SK-N-MC (cell line): ENCODE data around the gene EFR3B.

ENCODE experiments used
- DNase-seq: peaks from one replicate; pipeline ENCODE4 v3.0.0-alpha.2; 2011; ENCODE audit warnings: low read depth, low spot score
- H3K27ac ChIP-seq: fragments of 200-600 bp; sonication (generic); 2 replicates; pipeline ENCODE4 v1.5.1; 2016; ENCODE audit warnings: mixed run types
- H3K36me3 ChIP-seq: fragments of 200-600 bp; sonication (generic); 2 replicates; pipeline ENCODE4 v1.6.1; 2017; ENCODE audit warnings: antibody characterized with exemption, low read length, mixed read lengths; ENCODE audit not compliant: insufficient read depth
- H3K4me3 ChIP-seq: fragments of 200-600 bp; sonication (generic); 2 replicates; pipeline ENCODE4 v1.5.1; 2016
- H3K9ac ChIP-seq: fragments of 200-600 bp; sonication (generic); 2 replicates; pipeline ENCODE4 v1.8.0; 2017; ENCODE audit warnings: mixed run types, mixed read lengths; ENCODE audit not compliant: insufficient read length
- H3K9me3 ChIP-seq: fragments of 200-600 bp; sonication (generic); 2 replicates; pipeline ENCODE4 v1.6.1; 2017; ENCODE audit warnings: low read depth, mild to moderate bottlenecking, antibody characterized with exemption, low read length, moderate library complexity, mixed read lengths
- EZH2 ChIP-seq: fragments of 200-600 bp; sonication (generic); IDR thresholded peaks from one replicate; pipeline ENCODE4 v1.6.1; 2017; ENCODE audit warnings: antibody characterized with exemption
- FOXP2 ChIP-seq: optimal IDR thresholded peaks from 2 replicates; pipeline ENCODE3; 2011; ENCODE audit warnings: mild to moderate bottlenecking, moderate library complexity; ENCODE audit not compliant: insufficient read depth; ENCODE audit errors: extremely low read length, control extremely low read depth
- POLR2AphosphoS5 ChIP-seq: IDR thresholded peaks from 2 replicates; pipeline ENCODE4 v1.6.1; 2012; ENCODE audit warnings: mild to moderate bottlenecking, low read depth, low read length, borderline replicate concordance

EFR3B gene

DNA sequence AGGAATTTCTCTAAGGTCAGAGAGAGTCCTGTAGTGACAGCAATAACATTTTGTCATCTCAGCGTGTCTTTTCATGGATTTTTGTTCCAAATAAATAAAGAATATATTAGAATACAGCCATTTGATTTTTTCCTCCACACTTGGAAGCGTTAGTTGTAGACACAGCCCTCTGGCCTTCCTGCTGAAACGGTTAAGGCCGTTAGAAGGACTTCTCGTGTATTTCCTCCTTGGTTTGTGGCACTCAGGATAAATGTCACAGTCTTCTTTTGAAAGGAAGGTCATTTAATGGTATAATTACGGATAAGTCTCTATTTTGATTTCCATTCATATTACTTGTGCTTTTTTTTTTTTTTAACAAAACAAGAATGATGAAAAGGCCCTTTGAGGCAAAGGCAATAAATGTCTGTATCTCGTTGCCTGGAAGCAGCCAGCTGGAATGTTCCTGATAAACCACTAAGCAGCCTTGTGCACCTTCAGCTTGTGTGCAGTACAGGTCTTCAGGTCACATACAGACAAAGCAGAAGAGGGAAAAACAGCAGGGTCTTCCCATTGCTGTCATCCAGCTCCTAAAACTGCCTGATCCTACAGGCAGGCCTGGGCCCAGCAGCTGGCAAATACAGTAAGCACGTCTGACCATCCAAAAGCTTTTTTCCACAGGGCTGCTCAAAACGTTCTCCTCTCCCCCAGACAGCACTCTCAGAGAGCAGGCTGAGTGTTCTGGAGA, 14.4 kb downstream of the EFR3B start:
- DNase-seq: no peak
- Histone ChIP-seq H3K4me3 (no peak overlapping the region), H3K27ac (no peak overlapping the region), H3K9me3 (no peaks in the 10 kb centered on the region), H3K9ac (no peak overlapping the region), H3K36me3 (no peaks in the 10 kb centered on the region)
- TF ChIP-seq FOXP2 (no peak), POLR2AphosphoS5 (no peak), EZH2 (no peak)

DNA sequence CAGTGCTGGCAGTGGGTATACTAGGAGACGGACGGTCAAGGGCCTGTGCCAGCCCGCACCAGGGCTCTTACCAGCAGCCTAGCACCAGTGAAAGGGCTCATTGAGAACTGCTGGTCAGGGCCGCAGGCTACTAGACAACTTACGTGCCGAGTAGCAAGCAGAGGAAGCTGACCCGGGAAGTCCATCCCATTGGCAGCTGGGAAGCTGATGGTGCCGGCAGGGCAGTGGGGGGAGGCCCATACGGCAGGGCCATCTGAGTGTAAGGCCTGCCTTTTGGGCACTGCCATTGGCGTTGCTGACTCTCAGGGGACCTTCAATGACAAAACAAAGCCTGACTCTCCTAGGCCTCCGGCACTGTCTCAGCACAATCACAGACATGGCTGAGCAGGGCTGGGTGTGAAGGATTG, 20.6 kb downstream of the EFR3B start:
- no peak for TF ChIP-seq EZH2
- no peak for TF ChIP-seq FOXP2
- TF ChIP-seq POLR2AphosphoS5: no peak
- H3K36me3 ChIP-seq: no peaks in the 10 kb centered on the region
- H3K9me3 ChIP-seq: no peaks in the 10 kb centered on the region
- no peak overlapping the region for H3K27ac ChIP-seq
- H3K9ac ChIP-seq: no peak overlapping the region
- no peak overlapping the region for H3K4me3 ChIP-seq
- DNase-seq: no peak

- Histone ChIP-seq H3K27ac (no peak overlapping the region), H3K9me3 (no peaks in the 10 kb centered on the region), H3K36me3 (no peaks in the 10 kb centered on the region), H3K4me3 (no peak overlapping the region), H3K9ac (no peak overlapping the region)
- TF ChIP-seq EZH2: no peak
- no peak for TF ChIP-seq POLR2AphosphoS5
- TF ChIP-seq FOXP2: no peak
- DNase-seq: no peak
These were observed 22.2 kb downstream of the EFR3B start for GRCh38 chr2:25063876-25064660.

DNA sequence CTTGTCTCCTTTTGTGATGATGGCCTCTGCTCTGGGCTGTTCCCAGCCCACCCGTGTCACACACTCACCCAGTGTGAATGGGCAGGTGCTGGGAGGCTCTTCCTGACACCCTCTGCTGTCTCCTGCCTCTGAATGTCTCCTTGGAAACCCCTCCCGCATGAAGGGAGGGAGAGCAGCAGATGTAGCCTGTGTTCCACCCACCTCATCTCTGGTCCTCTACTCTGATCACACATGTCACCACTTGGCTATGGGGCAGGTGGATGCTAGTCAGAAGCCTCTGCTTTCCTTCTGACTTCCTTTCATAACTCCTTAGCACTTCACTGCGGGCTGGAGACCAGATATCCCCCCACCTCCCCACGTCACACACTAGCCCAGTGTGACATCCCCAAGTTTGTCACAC, 23.9 kb downstream of the EFR3B start:
- H3K9me3 ChIP-seq: no peaks in the 10 kb centered on the region
- H3K27ac ChIP-seq: no peak overlapping the region
- no peak for DNase-seq
- TF ChIP-seq POLR2AphosphoS5 (no peak), EZH2 (no peak), FOXP2 (no peak)
- no peak overlapping the region for H3K4me3 ChIP-seq
- no peaks in the 10 kb centered on the region for H3K36me3 ChIP-seq
- H3K9ac ChIP-seq: no peak overlapping the region

- TF ChIP-seq POLR2AphosphoS5: no peak
- TF ChIP-seq FOXP2: no peak
- no peak for TF ChIP-seq EZH2
These were observed 24.6 kb downstream of the EFR3B start for GRCh38 chr2:25066455-25066854.

GRCh38 chr2:25068217-25068616, 26.3 kb downstream of the EFR3B start:
- Histone ChIP-seq H3K36me3 (no peaks in the 10 kb centered on the region), H3K27ac (no peak overlapping the region), H3K4me3 (no peak overlapping the region), H3K9ac (no peak overlapping the region), H3K9me3 (no peaks in the 10 kb centered on the region)
- no peak for TF ChIP-seq FOXP2
- no peak for TF ChIP-seq EZH2
- DNase-seq: no peak

More at GRCh38 chr2:25066455-25066854, 24.6 kb downstream of the EFR3B start:
- Histone ChIP-seq H3K27ac (no peak overlapping the region), H3K4me3 (no peak overlapping the region), H3K9me3 (no peaks in the 10 kb centered on the region), H3K9ac (no peak overlapping the region), H3K36me3 (no peaks in the 10 kb centered on the region)
- no peak for DNase-seq

DNA sequence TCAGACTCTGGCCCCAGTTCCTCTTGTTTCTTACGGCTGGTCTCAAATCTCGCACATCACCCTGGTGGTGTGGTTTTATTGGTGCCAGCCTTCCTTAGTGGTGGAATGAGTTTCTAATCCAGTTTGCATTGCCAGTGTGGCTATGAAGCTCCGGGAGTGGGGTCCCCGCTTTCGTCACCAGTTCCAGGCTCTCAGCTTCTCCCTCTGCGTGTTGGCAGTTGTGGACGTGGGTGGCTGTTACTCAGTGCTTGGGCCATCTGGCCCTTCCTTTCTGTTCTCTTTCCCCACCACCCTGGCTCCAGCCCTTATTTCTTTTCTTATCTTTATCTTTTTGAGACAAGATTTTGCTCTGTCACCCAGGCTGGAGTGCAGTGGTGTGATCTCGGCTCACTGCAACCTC, 30.1 kb downstream of the EFR3B start:
- Histone ChIP-seq H3K4me3 (no peak overlapping the region), H3K9me3 (no peaks in the 10 kb centered on the region)

DNA sequence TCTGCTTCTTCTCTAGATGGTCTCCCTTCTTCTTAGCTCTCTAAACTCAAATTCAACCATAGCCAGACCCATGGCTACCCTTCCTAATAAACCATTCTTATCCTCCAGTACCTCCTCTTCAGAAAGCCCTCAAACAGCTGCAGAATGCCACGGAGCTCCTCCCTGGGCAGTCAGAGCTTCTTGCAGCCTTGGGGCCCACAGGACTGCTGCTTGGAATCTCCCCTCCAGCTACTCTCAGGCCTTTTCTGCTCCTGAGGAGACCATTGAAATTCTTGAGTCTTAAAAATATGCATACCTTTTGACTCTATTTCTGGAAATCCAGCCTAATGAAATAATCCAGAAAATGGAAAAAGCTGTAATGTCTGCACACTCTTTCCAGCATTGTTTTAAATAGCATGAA, 30.7 kb downstream of the EFR3B start:
- DNase-seq: no peak
- no peak overlapping the region for H3K27ac ChIP-seq
- H3K9ac ChIP-seq: no peak overlapping the region
- no peak overlapping the region for H3K4me3 ChIP-seq
- no peaks in the 10 kb centered on the region for H3K9me3 ChIP-seq
- TF ChIP-seq EZH2: no peak
- TF ChIP-seq FOXP2: no peak
- no peak for TF ChIP-seq POLR2AphosphoS5
- H3K36me3 ChIP-seq: no peaks in the 10 kb centered on the region

More for the DNA sequence above, 30.1 kb downstream of the EFR3B start:
- DNase-seq: no peak
- no peak for TF ChIP-seq FOXP2
- TF ChIP-seq EZH2: no peak
- TF ChIP-seq POLR2AphosphoS5: no peak
- Histone ChIP-seq H3K27ac (no peak overlapping the region), H3K9ac (no peak overlapping the region), H3K36me3 (no peaks in the 10 kb centered on the region)

DNA sequence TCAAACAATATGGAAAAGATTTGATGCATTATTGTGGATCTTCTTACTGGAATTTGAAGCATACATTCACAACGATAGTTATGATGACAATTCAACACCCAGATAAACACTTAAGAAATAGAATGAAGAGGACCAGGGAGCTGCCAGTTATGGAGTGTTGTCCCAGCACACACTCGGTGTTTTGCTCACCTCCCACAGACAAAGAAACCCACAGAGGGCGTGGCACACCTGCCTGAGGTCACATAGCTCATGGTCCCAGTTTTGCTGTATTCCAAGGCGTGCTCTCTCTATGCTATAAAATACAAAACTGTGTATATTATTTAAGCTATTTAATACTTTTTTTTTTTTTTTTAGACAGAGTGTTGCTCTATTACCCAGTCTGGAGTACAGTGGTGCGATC, 31.1 kb downstream of the EFR3B start:
- no peaks in the 10 kb centered on the region for H3K36me3 ChIP-seq
- H3K4me3 ChIP-seq: no peak overlapping the region
- H3K9ac ChIP-seq: no peak overlapping the region
- DNase-seq: no peak
- no peaks in the 10 kb centered on the region for H3K9me3 ChIP-seq
- TF ChIP-seq EZH2 (no peak), FOXP2 (no peak), POLR2AphosphoS5 (no peak)
- no peak overlapping the region for H3K27ac ChIP-seq
